SH-SY5Y (cell line): ENCODE results near the gene LRIF1.

Experiments used
- GATA2 ChIP-seq: IDR thresholded peaks from 2 replicates; pipeline ENCODE4 v1.6.1; 2011; ENCODE audit warnings: mild to moderate bottlenecking, low read depth, low read length
- GATA3 ChIP-seq: IDR thresholded peaks from 2 replicates; pipeline ENCODE4 v1.6.1; 2011; ENCODE audit warnings: low read depth, mild to moderate bottlenecking, low read length, moderate library complexity

The LRIF1 gene

DNA sequence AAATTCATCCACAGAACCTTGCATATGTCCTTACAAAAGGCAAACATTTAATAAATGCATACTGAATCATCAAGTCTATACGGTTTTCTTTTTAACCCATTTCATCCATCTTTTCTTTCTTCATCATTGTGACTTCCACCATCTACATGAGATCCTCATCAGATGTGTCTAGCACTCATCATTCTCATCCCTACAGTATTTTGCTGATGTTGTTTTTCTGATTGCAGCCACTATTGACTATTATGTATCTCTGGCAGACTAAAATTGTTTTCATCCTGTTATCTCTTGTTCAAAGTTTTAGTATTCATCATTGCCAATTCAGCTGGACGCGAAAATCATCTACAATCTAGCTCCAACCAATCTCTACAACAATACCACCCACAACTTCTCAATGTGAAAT, 5.9 kb downstream of the LRIF1 start:
- TF ChIP-seq GATA3 (no peak), GATA2 (no peak)

DNA sequence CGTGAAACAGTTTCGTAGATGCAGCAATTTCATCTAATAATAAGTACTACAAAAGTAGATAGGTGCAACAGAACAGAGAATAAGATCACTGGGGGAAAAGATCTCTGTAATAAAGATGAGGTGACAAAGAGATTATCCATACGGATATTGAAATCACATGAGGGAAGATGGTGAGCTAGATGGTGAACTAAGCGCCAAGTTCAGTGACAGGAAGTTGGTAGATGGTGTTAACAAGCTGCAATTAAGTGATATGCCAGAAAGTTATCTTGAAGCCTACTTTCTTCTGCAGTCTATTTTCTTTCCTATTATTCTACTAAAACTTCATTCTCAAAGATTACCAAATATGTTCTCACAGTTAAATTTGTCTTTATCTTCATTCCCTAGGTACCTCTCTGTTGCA, 7.1 kb downstream of the LRIF1 start:
- TF ChIP-seq GATA2 = no peak
- TF ChIP-seq GATA3 = no peak

DNA sequence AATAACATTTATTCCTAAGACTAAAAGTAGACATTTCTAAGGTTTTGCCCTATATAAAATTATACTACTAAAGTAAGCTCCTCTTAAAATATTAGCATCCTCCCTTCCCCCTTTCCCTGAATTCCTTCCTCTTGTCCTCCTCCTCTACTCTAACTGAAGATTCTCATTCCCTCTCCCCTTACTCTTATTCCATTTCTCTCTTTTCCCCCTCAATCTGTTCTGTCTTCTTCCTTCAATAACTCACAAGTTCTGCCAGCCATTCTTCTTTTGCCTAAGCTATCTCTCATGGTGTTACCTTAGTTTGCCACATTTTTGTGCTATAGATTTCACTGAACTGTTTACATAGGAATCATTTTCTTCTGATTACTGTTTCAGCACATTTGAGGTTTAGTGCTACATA, 10.7 kb downstream of the LRIF1 start:
- TF ChIP-seq GATA3 (no peak), GATA2 (no peak)

DNA sequence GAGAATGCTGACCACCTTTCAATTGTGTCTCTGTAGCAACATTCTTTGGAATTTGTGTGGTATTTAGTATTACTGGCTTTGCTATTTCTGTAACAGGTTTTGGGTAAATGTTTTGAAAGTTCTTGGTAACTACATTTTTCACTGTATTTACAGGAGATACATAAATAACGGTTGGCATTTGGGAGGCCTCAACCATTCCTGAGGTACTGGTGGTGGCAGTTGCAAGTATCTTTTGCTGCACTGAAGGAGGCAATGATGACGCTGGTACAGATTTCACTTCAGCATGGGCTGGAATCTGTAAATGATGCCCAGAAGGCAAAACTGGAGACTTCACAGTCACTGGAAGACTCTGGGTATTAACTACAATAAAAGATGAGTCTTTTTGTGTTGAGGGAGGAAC, 11.7 kb downstream of the LRIF1 start:
- TF ChIP-seq GATA2 = no peak
- no peak for TF ChIP-seq GATA3

DNA sequence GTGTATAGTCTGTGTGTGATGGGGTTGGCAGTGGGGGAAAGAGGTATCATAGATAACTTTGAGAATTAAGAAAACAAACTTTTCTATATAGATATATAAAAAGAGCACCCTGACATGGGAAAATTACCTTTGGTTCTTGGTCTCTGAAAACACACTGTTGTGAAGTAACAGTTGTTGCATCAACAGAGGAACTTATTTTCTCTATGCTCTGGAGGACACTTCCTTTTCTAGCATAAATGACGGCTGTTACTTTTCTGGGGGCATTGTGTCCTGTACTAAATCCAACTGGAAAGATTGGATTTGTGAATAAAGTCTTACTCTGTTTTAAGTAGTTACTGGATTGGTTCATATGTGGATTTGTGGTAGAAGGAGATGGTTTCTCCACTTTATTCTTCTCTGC, 12.6 kb downstream of the LRIF1 start:
- TF ChIP-seq GATA2 (no peak), GATA3 (no peak)

DNA sequence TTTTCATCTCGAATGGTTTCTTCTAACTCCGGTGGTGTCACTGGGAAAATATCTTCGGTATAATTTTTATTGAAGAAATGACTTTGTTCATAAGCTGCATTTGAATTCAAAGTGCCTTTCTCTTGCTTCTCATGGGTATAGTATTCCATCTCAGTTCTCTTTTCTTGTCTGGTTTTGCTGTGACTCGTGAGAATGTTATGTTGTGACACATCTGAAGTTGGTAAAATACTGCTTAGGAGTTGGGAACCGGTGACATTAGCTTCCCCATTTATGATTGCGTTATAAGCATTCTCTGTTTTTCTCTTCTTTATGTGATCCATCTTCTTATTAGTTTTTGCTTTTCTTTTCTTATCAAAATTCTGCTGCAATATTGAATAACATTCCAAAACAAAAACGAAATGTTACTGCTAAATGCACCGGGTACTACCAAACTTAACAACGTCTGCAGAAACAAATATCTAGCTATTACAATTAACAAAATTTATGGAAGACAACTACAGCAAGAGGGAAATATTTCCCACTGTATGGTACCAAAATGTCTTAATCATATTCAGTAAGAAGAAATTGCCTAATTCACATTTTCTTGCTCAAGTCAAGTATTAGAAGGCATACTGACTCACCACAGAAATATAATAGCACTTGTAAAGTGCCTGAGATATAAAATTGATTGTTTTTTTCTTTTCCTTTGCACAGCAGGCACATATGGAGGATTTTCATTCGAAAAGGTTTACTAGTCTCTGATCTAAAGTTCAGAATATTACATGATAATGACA, 15.5 kb downstream of the LRIF1 start:
- TF ChIP-seq GATA3 (no peak), GATA2 (no peak)

DNA sequence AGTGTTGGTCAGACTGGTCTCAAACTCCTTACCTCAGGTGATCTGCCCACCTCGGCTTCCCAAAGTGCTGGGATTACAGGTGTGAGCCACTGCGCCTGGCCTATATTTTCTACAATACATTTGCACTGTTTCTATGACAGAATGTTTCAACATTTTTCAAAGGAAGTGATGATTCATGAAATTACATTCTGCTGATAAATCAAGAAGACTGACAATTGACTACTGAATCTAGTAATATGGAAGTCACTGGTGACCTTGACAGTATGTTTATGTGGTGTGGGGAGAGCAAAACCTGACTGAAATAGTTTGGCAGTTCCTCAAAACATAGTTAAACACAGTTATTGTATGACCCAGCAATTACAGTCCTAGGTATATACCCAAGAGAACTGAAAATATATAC, 18.1 kb downstream of the LRIF1 start:
- TF ChIP-seq GATA3 (no peak), GATA2 (no peak)

DNA sequence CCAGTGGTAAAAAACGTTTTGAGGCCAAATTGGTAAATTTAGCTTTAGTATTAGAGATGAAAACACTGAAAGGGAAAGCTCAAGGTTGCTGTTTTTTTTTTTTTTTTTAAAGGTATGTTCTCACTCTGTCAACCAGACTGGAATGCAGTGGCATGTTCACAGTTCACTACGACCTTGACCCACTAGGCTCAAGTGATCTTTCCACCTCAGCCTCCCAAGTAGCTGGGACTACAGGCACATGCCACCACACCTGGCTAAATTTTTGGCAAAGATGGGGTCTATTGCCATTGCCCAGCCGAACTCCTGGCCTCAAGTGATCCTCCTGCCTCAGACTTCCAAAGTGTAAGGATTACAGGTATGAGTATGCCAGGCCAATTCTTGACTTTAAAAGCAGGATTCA, 18.9 kb downstream of the LRIF1 start:
- TF ChIP-seq GATA3 (no peak), GATA2 (no peak)

DNA sequence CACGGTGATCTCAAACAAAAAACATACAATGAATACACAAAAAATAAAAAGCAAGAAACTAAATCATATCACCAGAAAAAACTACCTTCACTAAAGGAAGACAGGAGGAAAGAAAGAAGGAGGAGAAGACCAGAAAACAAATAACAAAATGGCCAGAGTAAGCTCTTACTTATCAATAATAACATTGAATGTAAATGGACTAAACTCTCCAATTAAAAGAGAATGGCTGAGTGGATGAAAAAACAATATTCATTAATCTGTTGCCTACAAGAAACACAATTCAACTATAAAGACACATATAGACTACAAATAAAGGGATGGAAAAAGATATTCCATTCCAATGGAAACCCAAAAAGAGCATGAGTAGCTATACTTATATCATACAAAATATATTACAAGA, 27.2 kb downstream of the LRIF1 start:
- TF ChIP-seq GATA2 (no peak), GATA3 (no peak)

DNA sequence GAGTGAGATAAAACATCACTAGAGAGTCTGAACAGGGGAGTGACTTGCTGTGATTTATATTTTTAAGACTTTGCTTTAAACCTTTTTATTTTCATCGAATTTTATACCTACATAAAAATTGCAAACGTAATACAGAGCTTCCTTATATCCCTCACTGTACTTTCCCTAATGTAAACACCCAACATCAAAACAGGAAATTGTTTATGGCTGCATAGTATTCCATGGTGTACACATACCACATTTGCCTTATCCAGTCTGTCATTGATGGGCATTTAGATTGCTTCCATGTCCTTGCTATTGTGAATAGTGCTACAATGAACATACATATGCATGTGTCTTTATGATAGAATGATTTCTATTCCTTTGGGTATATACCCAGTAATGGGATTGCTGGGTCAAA, 34.8 kb downstream of the LRIF1 start:
- no peak for TF ChIP-seq GATA2
- TF ChIP-seq GATA3 = no peak

DNA sequence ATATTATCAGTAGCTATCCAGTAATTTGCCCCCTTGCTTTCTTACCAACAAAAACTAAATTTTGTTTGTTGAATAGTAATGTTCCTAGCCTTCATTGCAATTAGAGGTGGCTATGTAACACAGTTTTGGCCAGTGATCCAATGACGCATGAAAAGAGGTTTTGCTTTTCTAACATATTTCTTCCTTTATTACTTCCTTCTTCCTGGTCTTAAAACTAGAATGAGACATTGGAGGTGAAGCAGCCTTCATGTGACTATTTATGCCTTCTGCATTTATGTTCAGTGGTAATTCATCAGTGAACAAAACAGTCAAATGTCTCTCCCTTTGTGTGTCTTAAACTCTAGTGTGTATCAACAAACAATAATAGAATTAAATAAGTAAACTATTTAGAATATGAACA, 35.5 kb downstream of the LRIF1 start:
- TF ChIP-seq GATA2 (no peak), GATA3 (no peak)

DNA sequence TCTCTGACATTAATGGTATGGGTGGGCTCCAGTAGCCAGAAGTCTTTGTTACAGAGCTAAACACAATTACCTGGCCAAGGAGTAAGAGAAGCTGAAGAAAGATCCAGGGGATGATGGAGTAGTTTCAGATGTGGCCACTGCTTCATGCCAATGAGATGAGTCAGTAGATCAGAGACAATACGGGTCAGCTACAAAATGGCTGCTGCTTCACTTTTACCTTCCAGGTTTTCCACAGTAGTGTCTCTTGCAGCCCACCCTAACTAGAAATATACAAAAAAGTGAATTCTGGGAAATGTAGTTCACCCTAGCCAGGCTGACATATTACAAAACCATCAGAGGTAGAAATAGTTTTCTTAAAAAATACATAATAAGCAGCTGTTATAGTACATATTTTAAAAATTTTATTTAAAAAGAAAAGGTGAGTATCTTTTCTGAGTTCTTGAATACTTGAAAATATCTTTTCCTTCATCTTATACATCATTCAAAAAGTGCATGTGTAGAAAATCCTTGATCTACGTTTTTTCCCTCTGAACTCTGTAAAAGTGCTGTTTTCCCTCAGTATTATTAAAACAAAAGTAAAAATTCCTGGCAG, 36.1 kb downstream of the LRIF1 start:
- TF ChIP-seq GATA2 (no peak), GATA3 (no peak)

DNA sequence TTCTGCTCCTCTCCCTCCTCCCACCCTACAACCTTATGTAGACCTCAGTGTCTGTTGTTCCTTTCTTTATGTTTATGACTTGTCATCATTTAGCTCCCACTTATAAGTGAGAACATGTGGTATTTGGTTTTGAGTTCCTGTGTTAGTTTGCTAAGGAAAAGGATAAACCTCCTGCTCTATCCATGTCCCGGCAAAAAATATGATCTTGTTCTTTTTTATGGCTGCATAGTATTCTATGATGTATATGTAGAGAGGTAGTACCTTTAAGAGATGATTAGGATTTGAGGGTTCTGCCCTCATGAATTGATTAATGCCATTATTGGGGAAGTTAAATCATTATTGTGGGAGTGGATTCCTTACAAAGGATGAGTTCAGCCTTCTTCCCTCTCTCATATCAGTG, 41.8 kb downstream of the LRIF1 start:
- TF ChIP-seq GATA2 = no peak
- no peak for TF ChIP-seq GATA3

DNA sequence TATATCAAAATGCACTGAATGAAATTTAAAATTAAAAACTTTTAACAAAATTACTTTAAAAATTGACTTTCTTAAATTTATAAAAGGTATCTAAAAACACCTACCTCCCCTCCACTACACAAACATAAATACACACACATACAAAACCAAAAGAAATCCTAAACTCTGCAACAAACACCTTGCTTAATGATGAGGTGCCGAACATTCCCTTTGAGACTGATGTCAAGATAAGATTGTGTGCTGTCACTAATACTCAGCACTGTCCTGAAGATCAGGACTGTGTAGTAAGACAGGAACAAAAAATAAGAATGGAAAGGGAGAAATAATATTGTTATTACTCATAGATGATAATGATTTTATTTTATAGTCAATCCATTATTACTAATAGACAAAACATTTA, 45.7 kb downstream of the LRIF1 start:
- no peak for TF ChIP-seq GATA3

DNA sequence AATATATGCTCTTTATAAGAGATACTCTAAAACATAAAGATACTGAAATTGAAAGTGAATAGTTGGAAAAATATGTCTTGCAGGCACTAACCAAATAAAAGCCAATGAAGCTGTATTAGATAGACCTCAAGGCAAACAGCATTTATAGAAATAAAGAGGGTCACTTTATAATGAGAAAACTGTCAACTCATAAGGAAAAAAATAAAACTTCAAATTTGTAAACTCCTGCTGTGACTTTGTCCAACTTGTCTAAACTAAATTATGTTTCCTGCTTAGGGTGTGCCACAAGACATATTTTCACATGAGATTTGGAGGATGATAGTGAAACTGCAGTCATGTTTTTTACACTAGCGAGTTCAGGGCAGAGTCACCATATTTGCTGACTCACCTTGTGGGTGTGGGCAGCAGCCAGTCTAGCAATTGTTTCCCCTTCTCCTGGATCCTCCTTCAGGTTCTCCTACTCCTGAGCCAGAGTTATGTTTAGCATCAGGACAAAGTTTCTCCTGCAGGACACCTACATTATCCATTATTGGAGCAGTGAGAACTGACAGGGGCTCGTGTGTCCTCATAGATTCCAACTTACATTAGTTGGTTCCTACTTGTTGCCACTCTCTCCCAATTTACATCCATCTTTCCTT, 46.9 kb downstream of the LRIF1 start:
- TF ChIP-seq GATA2 = no peak
- no peak for TF ChIP-seq GATA3

DNA sequence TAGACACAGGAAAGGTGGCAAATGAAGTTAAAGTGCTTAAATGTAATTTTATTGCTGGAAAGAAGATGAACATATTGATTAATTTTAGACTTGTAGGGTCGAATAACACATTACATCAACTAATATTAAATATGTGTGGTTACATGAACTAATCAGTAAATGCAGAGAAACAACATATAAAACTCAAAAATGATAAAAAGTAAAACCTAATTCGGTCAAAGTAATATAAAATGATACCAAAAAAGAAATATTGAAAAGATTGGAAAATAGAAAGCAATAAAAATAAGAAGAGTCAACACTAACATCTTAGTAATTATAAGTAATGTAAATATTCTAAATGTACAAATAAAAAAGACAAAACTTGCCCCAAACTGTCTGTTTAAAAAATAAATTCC, 47.5 kb downstream of the LRIF1 start:
- TF ChIP-seq GATA2 (no peak), GATA3 (no peak)
